ENCODE measurements around the gene BCL7A.

DNA sequence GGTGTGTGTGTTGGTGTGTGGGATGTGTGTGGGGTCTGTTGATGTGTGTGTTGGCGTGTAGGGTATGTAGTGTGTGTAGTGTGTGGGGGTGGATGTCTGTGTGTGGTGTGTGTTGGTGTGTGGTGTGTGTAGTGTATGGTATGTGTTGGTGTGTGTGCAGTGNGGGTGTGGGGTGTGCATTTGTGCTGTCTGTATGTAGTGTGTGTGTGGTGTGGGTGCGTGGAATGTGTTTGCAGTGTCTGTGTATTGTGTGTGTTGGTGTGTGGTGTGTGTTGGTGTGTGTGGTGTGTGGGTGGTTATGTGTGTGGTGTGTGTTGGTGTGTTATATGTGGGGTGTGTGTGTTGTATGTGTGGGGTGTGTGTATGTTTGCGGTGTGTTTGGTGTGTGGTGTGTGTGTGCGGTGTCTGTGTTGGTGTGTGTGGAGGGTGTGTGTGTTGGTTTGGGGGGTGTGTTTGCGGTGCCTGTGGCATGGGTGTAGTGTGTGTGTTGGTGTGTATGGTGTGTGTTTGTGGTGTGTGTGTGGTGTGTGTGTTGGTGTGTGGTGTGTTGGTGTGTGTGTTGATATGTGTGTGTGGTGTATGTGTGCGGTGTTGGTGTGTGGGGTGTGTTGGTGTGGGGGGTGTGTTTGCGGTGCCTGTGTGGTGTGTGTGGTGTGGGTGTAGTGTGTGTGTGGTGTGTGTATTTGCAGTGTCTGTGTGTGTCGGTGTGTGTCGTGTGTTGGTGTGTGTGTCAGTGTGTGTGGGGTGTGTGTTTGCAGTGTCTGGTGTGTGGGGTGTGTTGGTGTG, 71.6 kb downstream of the BCL7A start:
- TF ChIP-seq CTCF (conservative IDR thresholded peaks at IDR 0.05 in 1 of 2, IDR thresholded peaks at IDR 0.05 in 1 of 2; ENCODE audit: extremely low read depth in 1 of 2, insufficient read depth in 1 of 2, low read depth in 1 of 2, low read length in 2 of 2) (no peak), EZH2 (IDR thresholded peaks at IDR 0.05; ENCODE audit: borderline replicate concordance, low read length) (no peak)

All from mammary epithelial cell (primary cell).